GM18870 (cell line): ENCODE data around the gene C11orf98.
A peak's percentile ranks its signal among the peaks of the same experiment; 100 is the strongest.
"Not testable (repeated sequence)": the region's sequence is repeated elsewhere in the genome, so short reads cannot be mapped to it uniquely, and the experiment has no call there.

ENCODE experiments used
- ATAC-seq: cut with Tn5 transposase; IDR thresholded peaks from one replicate; pipeline ENCODE4 v1.9.1; 2021; ENCODE audit warnings: moderate library complexity; ENCODE audit not compliant: unreplicated experiment

Gene C11orf98

GRCh38 chr11:62665075-62665598, at the start of gene C11orf98, which contains the start of gene CSKMT:
TSS of gene C11orf98 (minus strand) at chr11:62665210. CDS start at chr11:62665169, 41 bp downstream.
TSS of gene CSKMT (plus strand) at chr11:62665312. CDS start at chr11:62665880, 568 bp downstream.
- peak; percentile 68 for ATAC-seq

GRCh38 chr11:62713343-62713742, 48.3 kb upstream of the C11orf98 start:
- no peak for ATAC-seq

DNA sequence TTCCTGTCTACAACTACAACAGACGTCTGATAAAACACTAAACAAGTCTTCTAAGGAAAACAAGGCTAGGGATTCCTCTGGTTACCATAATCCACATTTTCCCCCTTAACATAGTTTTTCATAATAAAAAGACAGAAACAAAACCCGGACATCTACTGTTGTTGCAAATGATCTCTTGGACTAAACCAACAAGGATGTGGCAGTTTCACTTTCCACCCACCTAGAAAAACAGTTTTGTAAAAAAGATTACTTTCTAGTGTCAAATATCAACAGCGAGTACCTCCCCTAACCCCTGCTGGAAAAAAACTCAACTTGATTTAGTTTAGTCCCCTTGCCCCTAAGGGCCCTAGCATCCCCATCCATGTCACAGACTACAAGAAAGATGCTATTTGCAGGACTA, 47.9 kb upstream of the C11orf98 start:
- no peak for ATAC-seq

DNA sequence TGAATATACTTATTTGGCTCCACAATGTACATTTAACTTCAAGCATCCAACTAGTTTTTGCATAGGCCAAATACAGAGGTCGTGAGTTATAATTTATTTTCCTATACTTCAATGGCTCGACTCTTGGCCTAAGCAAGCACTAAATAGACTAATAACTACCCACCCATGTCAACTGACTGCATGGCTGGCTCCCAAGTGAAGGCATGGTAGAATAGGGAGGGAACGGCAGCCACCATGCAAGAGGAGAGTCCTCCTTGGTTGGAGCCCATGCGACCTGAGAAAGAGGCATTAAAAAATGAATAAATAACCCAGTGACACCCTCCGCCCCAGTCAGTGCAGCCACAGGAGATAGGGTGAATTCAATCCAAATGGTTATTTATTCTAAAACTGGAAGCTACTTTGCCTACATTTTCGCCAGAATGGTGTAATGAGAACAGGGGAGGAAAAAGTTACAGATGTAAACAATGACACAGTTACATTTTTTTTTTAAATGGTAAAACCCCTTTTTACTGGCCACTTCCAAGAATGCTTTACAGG, 47.3 kb upstream of the C11orf98 start:
- ATAC-seq: no peak

DNA sequence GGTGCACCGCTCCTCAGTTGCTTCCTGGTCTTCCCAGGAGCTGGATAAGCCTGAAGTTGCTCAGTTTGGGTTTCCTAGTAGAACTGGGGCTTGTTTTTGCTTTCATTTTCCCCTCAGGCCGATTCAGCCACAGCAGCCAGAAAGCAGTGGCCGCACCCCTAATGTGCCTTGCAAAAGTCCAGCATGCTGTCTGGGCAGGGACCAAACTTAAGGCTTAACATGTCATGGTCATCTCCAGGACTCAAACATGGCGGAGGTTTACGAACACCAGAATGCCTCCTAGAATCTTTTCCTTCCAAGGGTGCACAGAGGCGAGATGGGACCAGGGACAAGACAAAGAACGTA, 45.0 kb upstream of the C11orf98 start:
- no peak for ATAC-seq

DNA sequence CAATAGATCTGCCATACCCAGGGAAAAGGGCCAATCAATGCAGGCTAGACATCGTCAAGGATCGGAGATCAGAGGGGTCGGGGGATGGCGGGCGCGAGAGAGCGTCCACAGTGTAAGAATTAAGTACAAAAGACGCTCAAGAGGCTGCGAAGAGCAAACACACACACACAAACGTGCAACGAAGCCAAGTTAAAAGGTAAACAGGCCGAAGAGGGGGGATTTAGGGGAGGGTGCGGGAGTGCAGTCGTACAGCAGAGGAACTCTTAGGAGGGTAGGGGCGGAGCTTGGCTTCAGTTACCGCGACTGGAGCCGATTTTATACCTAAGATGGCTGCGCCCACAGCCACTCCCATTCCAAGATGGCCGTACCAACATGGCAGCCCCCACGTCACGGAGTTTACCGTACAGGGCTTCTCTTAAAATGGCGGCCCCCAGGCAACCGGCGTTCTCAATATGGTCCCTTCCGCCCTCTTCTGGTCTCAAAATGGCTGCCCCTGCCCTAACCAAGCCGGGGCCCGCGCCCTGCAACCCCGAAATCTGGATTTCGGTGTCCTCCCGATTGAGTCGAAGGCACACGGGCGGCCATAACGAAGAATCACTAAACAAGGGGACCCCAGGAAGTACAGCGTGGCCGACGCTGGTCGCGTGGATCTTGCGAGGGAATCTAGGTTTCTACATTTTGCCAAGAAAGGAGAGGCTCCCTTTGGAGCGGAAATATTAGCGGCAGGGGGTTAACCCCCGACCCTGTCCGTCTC, 44.4 kb upstream of the C11orf98 start:
- ATAC-seq: peak; percentile 66

GRCh38 chr11:62708793-62709192, 43.8 kb upstream of the C11orf98 start:
- no peak for ATAC-seq

- no peak for ATAC-seq
These were observed 43.4 kb upstream of the C11orf98 start for GRCh38 chr11:62708392-62708791.

- ATAC-seq: no peak
These were observed 42.4 kb upstream of the C11orf98 start, which contains the start of the genes BSCL2 and GNG3 for GRCh38 chr11:62707277-62707861. TSS of gene BSCL2 (minus strand) at chr11:62707424. CDS start at chr11:62707195, 229 bp downstream. TSS of gene GNG3 (plus strand) at chr11:62707676. CDS start at chr11:62708296, 620 bp downstream.

GRCh38 chr11:62706850-62707247, 41.8 kb upstream of the C11orf98 start:
- no peak for ATAC-seq

DNA sequence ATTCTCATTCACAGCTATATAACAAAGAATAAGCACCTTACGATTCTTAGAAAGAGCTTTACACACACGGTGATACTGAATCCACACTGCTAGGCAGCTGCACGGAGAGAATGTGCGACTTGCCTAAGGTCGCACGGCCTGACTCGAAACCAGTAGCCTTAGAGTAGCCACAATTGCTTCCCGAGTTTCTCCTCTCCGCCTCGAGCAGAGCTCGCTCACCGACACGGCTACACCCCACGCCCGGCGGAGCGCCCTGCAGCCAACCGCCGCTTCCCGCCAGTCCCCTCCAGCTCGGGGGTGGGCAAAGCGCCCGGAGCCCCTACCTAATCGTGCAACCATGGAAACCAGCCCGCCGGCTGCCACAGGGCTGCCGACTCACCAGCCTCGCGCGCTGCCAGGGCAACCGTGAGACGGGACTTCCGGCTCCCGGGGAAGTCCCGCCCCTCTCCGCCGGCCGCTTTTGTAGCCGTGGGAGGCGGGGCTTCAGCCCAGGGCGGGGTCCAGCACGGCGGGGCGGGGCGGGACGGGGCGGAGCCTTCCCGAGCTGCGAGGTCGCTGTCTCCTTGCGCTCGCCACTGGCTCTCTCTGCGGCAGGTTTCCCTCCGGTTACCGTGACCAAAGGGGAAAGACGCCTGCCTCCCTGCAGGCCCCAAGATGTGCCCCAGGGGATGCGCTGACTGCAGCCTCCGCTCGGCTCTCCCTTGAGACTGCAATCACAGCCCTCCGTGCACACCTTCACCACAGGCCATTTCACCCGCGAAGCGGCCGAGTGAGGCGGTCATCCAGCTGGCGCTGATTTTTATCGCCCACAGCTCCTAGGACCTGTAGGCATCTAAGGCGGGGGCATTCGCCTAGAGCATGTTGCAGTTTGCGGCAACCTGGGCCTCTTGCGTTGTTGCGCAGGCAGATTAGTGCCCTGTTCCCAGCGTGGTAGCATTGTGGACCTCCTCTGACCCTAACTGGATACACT, 41.2 kb upstream of the C11orf98 start:
- no peak for ATAC-seq

- no peak for ATAC-seq
These were observed 40.4 kb upstream of the C11orf98 start for GRCh38 chr11:62705413-62705812.

DNA sequence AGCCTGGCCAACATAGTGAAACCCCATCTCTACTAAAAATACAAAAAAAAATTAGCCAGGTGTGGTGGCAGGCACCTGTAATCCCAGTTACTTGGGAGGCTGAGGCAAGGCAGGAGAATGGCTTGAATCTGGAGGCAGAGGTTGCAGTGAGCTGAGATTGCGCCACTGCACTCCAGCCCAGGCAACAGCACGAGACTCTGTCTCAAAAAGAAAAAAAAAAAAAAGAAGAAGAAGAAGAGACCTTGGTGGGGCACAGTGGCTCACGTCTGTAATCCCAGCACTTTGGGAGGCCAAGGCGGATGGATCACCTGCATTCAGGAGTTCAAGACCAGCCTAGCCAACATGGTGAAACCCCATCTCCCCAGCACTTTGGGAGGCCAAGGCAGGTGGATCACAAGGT, 38.9 kb upstream of the C11orf98 start:
- not testable (repeated sequence) for ATAC-seq

DNA sequence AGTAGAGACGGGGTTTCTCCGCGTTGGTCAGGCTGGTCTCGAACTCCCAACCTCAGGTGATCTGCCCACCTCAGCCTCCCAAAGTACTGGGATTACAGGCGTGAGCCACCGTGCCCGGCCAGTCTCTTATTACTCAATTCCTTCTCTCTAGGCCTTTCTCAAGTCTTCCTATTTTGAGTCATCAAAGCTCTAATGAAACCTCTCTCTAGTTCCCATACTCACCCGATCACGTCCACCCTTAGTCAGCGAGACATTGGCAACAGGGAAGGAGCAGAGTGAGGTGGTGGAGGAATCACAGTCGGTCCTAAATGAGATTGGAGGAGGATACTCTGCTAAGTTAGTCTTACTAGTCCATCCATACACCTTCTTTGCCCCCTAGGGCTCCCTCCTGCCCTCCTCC, 37.2 kb upstream of the C11orf98 start:
- ATAC-seq: no peak

DNA sequence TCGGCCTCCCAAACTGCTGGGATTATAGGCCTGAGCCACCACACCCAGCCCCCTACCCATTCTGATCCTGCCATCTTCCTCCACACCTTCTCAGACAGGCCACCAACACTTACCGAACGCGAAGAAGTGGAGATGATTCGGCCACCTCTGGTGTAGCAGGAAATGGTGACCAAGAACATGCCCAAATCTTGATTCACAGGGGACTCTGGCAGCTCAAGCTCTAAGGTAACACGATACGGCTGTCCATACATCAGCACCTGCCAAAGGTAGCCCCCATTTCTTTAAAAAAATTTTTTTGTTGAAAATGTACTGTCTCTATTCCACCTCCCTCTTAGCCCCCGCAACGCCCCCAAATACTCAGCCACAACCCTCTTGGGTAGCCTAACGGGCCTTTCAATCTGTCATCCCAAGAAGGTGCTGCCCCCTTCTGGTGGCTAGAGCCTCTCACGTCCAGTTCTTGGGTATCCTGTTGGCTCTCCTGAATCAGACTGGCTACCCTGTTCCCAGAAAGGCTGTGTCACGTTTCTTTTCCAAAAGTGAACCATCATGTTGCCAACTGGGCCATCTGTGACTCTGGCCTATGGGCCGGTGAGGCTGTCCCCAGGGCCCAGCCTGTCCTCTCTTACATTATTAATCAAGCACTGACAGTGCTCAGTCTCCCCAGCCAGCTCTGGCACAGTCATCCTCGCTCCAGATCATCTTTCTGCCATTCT, 29.6 kb upstream of the C11orf98 start:
- ATAC-seq: no peak

- ATAC-seq: not testable (repeated sequence)
These were observed 28.6 kb upstream of the C11orf98 start for GRCh38 chr11:62693624-62694023.

GRCh38 chr11:62689421-62690183, 24.6 kb upstream of the C11orf98 start, which contains the start of gene LRRN4CL:
TSS of gene LRRN4CL (minus strand) at chr11:62689530. CDS start at chr11:62688508, 1,022 bp downstream.
- no peak for ATAC-seq

- no peak for ATAC-seq
These were observed 23.5 kb upstream of the C11orf98 start for GRCh38 chr11:62688491-62688890.
